Activated naive CD8-positive, alpha-beta T cell treated with anti-CD3 and anti-CD28 coated beads for 36 hours (primary cell): ENCODE results near the gene MAP6. TPM values are rescaled to one million over a fixed set of nuclear protein-coding genes. Genes with fewer than 3 reads are reported as not detected.

Source experiments
- DNase-seq: peaks from one replicate; pipeline ENCODE4 v3.0.0; 2021
- H3K27ac Mint-ChIP-seq: one replicate; pipeline ENCODE4 v1.8.0; 2022; ENCODE audit warnings: mild to moderate bottlenecking, moderate library complexity, mixed read lengths
- H3K27me3 Mint-ChIP-seq: one replicate; pipeline ENCODE4 v1.8.0; 2022; ENCODE audit warnings: mild to moderate bottlenecking, mixed read lengths
- H3K36me3 Mint-ChIP-seq: one replicate; pipeline ENCODE4 v1.8.0; 2021; ENCODE audit warnings: mild to moderate bottlenecking, mixed read lengths
- H3K4me1 Mint-ChIP-seq: one replicate; pipeline ENCODE4 v1.8.0; 2021; ENCODE audit warnings: mixed read lengths
- H3K4me3 Mint-ChIP-seq: one replicate; pipeline ENCODE4 v1.8.0; 2022; ENCODE audit warnings: mild to moderate bottlenecking, moderate library complexity, mixed read lengths
- H3K9me3 Mint-ChIP-seq: one replicate; pipeline ENCODE4 v1.8.0; 2022; ENCODE audit warnings: mixed read lengths
- total RNA-seq, 2 experiments: library from RNA; stranded (reverse); gene quantifications; one replicate each; pipeline ENCODE4 v1.2.3, GENCODE V29; 2021

MAP6 gene
- total RNA-seq, 2 experiments from 2014 or later: not detected

- no peaks in the 10 kb centered on the region for H3K4me1 Mint-ChIP-seq
- H3K9me3 Mint-ChIP-seq: no peaks in the 10 kb centered on the region
- no peak overlapping the region for H3K27ac Mint-ChIP-seq
- no peaks in the 10 kb centered on the region for H3K36me3 Mint-ChIP-seq
- no peak for DNase-seq
- peaks cover 22% of the 10 kb centered on the region for H3K27me3 Mint-ChIP-seq
- no peak overlapping the region for H3K4me3 Mint-ChIP-seq
Observed at GRCh38 chr11:75626889-75627529, 41.8 kb downstream of the MAP6 start.

- H3K4me1 Mint-ChIP-seq: no peaks in the 10 kb centered on the region
- H3K36me3 Mint-ChIP-seq: no peaks in the 10 kb centered on the region
- H3K27ac Mint-ChIP-seq: no peak overlapping the region
- no peaks in the 10 kb centered on the region for H3K9me3 Mint-ChIP-seq
- H3K4me3 Mint-ChIP-seq: no peak overlapping the region
- peaks cover 14% of the 10 kb centered on the region for H3K27me3 Mint-ChIP-seq
- DNase-seq: no peak
Observed at GRCh38 chr11:75625991-75626888, 42.6 kb downstream of the MAP6 start.

GRCh38 chr11:75625021-75625420 lies 43.8 kb downstream of the MAP6 start:
- peaks cover 11% of the 10 kb centered on the region for H3K27me3 Mint-ChIP-seq
- no peak for DNase-seq
- H3K4me1 Mint-ChIP-seq: no peaks in the 10 kb centered on the region
- no peaks in the 10 kb centered on the region for H3K9me3 Mint-ChIP-seq
- H3K4me3 Mint-ChIP-seq: no peak overlapping the region
- H3K27ac Mint-ChIP-seq: no peak overlapping the region
- H3K36me3 Mint-ChIP-seq: no peaks in the 10 kb centered on the region

GRCh38 chr11:75616281-75616680 lies 52.6 kb downstream of the MAP6 start:
- Mint-ChIP-seq H3K4me1 (no peaks in the 10 kb centered on the region), H3K9me3 (no peaks in the 10 kb centered on the region), H3K36me3 (no peaks in the 10 kb centered on the region), H3K27me3 (no peaks in the 10 kb centered on the region), H3K27ac (no peak overlapping the region), H3K4me3 (no peak overlapping the region)
- DNase-seq: no peak

- no peaks in the 10 kb centered on the region for H3K9me3 Mint-ChIP-seq
- DNase-seq: no peak
- no peaks in the 10 kb centered on the region for H3K4me1 Mint-ChIP-seq
- H3K27me3 Mint-ChIP-seq: no peaks in the 10 kb centered on the region
- no peaks in the 10 kb centered on the region for H3K36me3 Mint-ChIP-seq
- no peak overlapping the region for H3K27ac Mint-ChIP-seq
- no peak overlapping the region for H3K4me3 Mint-ChIP-seq
Observed at GRCh38 chr11:75615751-75616150, 53.1 kb downstream of the MAP6 start.

GRCh38 chr11:75611823-75612222 lies 57.0 kb downstream of the MAP6 start:
- no peaks in the 10 kb centered on the region for H3K36me3 Mint-ChIP-seq
- H3K4me3 Mint-ChIP-seq: no peak overlapping the region
- no peaks in the 10 kb centered on the region for H3K27me3 Mint-ChIP-seq
- no peaks in the 10 kb centered on the region for H3K4me1 Mint-ChIP-seq
- no peaks in the 10 kb centered on the region for H3K9me3 Mint-ChIP-seq
- no peak for DNase-seq
- no peak overlapping the region for H3K27ac Mint-ChIP-seq

- DNase-seq: no peak
- no peaks in the 10 kb centered on the region for H3K36me3 Mint-ChIP-seq
- H3K27me3 Mint-ChIP-seq: peaks cover 3% of the 10 kb centered on the region
- H3K4me3 Mint-ChIP-seq: no peak overlapping the region
- H3K27ac Mint-ChIP-seq: no peak overlapping the region
- no peaks in the 10 kb centered on the region for H3K9me3 Mint-ChIP-seq
- H3K4me1 Mint-ChIP-seq: no peaks in the 10 kb centered on the region
Observed at GRCh38 chr11:75606099-75606498, 62.7 kb downstream of the MAP6 start.

- Mint-ChIP-seq H3K36me3 (no peaks in the 10 kb centered on the region), H3K4me1 (no peaks in the 10 kb centered on the region), H3K27ac (no peak overlapping the region), H3K4me3 (no peak overlapping the region), H3K9me3 (no peaks in the 10 kb centered on the region), H3K27me3 (peaks cover 3% of the 10 kb centered on the region)
- DNase-seq: no peak
Observed at GRCh38 chr11:75603791-75604736, 64.8 kb downstream of the MAP6 start.

GRCh38 chr11:75602951-75603350 lies 65.9 kb downstream of the MAP6 start:
- Mint-ChIP-seq H3K27me3 (peaks cover 3% of the 10 kb centered on the region), H3K9me3 (no peaks in the 10 kb centered on the region), H3K4me3 (no peak overlapping the region), H3K27ac (no peak overlapping the region), H3K4me1 (no peaks in the 10 kb centered on the region), H3K36me3 (no peaks in the 10 kb centered on the region)
- no peak for DNase-seq

- Mint-ChIP-seq H3K9me3 (no peaks in the 10 kb centered on the region), H3K4me1 (no peaks in the 10 kb centered on the region), H3K27ac (no peak overlapping the region), H3K27me3 (peaks cover 3% of the 10 kb centered on the region), H3K4me3 (no peak overlapping the region), H3K36me3 (no peaks in the 10 kb centered on the region)
- no peak for DNase-seq
Observed at GRCh38 chr11:75601494-75601893, 67.3 kb downstream of the MAP6 start.

- Mint-ChIP-seq H3K27me3 (peaks cover 3% of the 10 kb centered on the region), H3K4me3 (no peak overlapping the region), H3K4me1 (no peaks in the 10 kb centered on the region), H3K27ac (no peak overlapping the region), H3K36me3 (no peaks in the 10 kb centered on the region), H3K9me3 (no peaks in the 10 kb centered on the region)
- DNase-seq: no peak
Observed at GRCh38 chr11:75600356-75600755, 68.5 kb downstream of the MAP6 start.

GRCh38 chr11:75598900-75599299 lies 69.9 kb downstream of the MAP6 start:
- DNase-seq: no peak
- H3K9me3 Mint-ChIP-seq: no peaks in the 10 kb centered on the region
- no peak overlapping the region for H3K4me3 Mint-ChIP-seq

GRCh38 chr11:75598264-75598663 lies 70.6 kb downstream of the MAP6 start:
- Mint-ChIP-seq H3K4me1 (no peaks in the 10 kb centered on the region), H3K36me3 (no peaks in the 10 kb centered on the region), H3K4me3 (no peak overlapping the region), H3K27me3 (no peaks in the 10 kb centered on the region), H3K27ac (no peak overlapping the region), H3K9me3 (no peaks in the 10 kb centered on the region)
- no peak for DNase-seq

More at GRCh38 chr11:75598900-75599299, 69.9 kb downstream of the MAP6 start:
- no peaks in the 10 kb centered on the region for H3K36me3 Mint-ChIP-seq
- no peaks in the 10 kb centered on the region for H3K27me3 Mint-ChIP-seq
- H3K27ac Mint-ChIP-seq: no peak overlapping the region
- H3K4me1 Mint-ChIP-seq: no peaks in the 10 kb centered on the region

GRCh38 chr11:75597636-75598035 lies 71.2 kb downstream of the MAP6 start:
- H3K4me3 Mint-ChIP-seq: no peak overlapping the region
- H3K4me1 Mint-ChIP-seq: no peaks in the 10 kb centered on the region
- DNase-seq: no peak
- H3K36me3 Mint-ChIP-seq: no peaks in the 10 kb centered on the region
- H3K27ac Mint-ChIP-seq: no peak overlapping the region
- H3K27me3 Mint-ChIP-seq: no peaks in the 10 kb centered on the region
- H3K9me3 Mint-ChIP-seq: no peaks in the 10 kb centered on the region

- Mint-ChIP-seq H3K4me1 (no peaks in the 10 kb centered on the region), H3K9me3 (no peaks in the 10 kb centered on the region), H3K27me3 (no peaks in the 10 kb centered on the region), H3K36me3 (no peaks in the 10 kb centered on the region), H3K27ac (no peak overlapping the region), H3K4me3 (no peak overlapping the region)
- no peak for DNase-seq
Observed at GRCh38 chr11:75596914-75597313, 71.9 kb downstream of the MAP6 start.
